ENCODE measurements around the gene CABP2. TPM values are rescaled to one million over a fixed set of nuclear protein-coding genes. Genes with fewer than 3 reads are reported as not detected.

Gene CABP2
- total RNA-seq, 2 donors from 2014 or later = not detected

DNA sequence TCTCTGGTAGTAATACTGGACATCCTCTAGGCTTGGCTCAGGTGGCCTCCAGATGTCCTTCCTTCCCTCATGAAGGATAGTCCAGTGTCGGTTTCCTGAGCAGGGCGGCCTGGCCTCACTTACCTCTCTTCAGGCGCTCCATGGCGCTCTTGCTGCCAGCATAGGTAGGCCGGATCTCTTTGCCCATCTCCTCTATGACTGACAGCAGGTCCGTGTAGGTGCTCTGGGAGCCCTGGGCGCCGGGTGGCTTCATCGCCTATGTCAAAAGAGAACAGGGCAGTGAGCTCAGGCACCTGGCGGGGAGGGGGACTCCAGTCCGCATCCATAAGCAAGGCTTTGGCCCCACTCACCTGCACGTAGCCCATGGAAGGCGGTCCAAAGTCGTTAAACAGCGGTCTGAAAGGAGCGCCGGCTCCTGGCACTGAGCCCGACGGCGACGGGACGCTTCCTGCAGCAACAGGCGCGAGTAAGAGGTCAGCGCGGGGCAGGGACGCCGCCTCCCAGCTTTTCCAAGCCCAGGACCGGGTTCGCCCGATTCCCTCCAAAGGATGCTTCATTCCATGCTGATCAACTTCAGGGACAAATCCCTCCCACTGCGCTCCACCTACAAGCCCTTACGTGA is 15.9 kb downstream of the CABP2 start:
- Mint-ChIP-seq H3K4me3 (peak overlapping the region; percentile 94), H3K36me3 (ENCODE audit: low read depth) (peaks cover 55% of the 10 kb centered on the region), H3K4me1 (peaks cover 18% of the 10 kb centered on the region), H3K27ac (peak overlapping the region; percentile 98), H3K9me3 (no peaks in the 10 kb centered on the region), H3K27me3 (no peaks in the 10 kb centered on the region)
- no peak for ATAC-seq (replicated peaks)

- H3K27ac Mint-ChIP-seq = peak overlapping the region; percentile 98
- peak overlapping the region; percentile 94 for H3K4me3 Mint-ChIP-seq
- H3K36me3 Mint-ChIP-seq (ENCODE audit: low read depth) = peaks cover 64% of the 10 kb centered on the region
- ATAC-seq (replicated peaks) = no peak
- no peaks in the 10 kb centered on the region for H3K27me3 Mint-ChIP-seq
- H3K4me1 Mint-ChIP-seq = peaks cover 18% of the 10 kb centered on the region
- H3K9me3 Mint-ChIP-seq = no peaks in the 10 kb centered on the region
Measured at GRCh38 chr11:67506426-67507051, 16.7 kb downstream of the CABP2 start.

GRCh38 chr11:67505605-67506396 is 17.4 kb downstream of the CABP2 start:
- H3K27me3 Mint-ChIP-seq = no peaks in the 10 kb centered on the region
- H3K27ac Mint-ChIP-seq = peak overlapping the region; percentile 98
- peaks cover 71% of the 10 kb centered on the region for H3K36me3 Mint-ChIP-seq (ENCODE audit: low read depth)
- H3K4me1 Mint-ChIP-seq = peaks cover 25% of the 10 kb centered on the region
- peak overlapping the region; percentile 94 for H3K4me3 Mint-ChIP-seq
- ATAC-seq (replicated peaks) = peak; percentile 67
- H3K9me3 Mint-ChIP-seq = no peaks in the 10 kb centered on the region

- H3K4me1 Mint-ChIP-seq = peaks cover 30% of the 10 kb centered on the region
- peaks cover 78% of the 10 kb centered on the region for H3K36me3 Mint-ChIP-seq (ENCODE audit: low read depth)
Measured at GRCh38 chr11:67504950-67505581, 18.2 kb downstream of the CABP2 start, which contains the start of gene PITPNM1. PITPNM1 (minus strand) TSS chr11:67505363; CDS start chr11:67504180, 1,183 bp downstream.

DNA sequence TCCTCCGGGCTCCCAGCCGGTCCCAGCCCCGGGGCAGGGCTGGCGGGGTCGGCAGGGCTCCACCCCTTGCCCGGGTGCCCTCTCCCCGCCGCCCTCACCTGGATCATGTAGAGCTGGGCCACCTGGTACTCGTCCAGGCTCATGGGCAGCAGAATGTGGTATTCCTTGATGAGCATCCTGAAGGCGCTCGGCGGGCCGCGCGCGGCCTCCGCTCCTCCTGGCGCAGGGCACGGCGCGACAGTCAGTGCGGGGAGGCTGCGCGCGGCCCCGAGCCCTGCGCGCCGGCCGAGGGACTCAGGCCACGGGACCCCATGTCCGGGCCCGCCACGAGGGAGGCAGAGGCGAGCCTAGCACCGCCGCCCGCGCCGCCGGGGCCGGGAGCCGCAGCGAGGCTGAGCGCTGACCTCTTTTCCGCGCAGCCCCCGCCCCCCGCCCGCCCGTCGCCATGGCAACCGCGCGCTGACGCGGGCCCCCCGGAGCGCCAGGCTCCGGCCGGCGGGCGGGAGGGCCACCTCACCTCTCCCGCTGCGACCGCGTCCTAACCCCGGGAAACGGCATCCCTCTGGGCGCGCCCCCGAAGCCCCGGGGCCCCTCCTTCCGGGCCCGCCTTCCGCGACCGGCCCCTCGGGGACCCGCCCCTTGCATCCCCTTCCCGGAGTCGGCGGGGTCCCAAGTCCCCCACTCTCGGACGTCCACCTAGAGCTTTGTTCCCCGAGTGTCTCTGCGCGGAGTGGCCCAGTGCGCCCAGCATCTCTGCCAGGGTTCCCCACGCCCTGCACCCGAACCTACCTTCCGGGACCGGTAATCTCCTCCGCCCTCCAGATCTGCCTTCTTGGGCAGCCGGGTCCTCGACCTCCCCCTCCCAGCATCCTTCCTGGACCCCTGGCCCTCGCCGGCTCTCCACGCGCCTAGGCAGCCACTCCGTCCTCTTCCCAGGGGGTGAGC is 19.0 kb downstream of the CABP2 start:
- peaks cover 29% of the 10 kb centered on the region for H3K4me1 Mint-ChIP-seq
- H3K4me3 Mint-ChIP-seq = peak overlapping the region; percentile 94
- peaks cover 84% of the 10 kb centered on the region for H3K36me3 Mint-ChIP-seq (ENCODE audit: low read depth)
- peak overlapping the region; percentile 73 for H3K27ac Mint-ChIP-seq
- no peaks in the 10 kb centered on the region for H3K9me3 Mint-ChIP-seq
- no peak for ATAC-seq (replicated peaks)
- H3K27me3 Mint-ChIP-seq = no peaks in the 10 kb centered on the region

More at GRCh38 chr11:67504950-67505581, 18.2 kb downstream of the CABP2 start, which contains the start of gene PITPNM1:
- H3K27ac Mint-ChIP-seq = peak within 1 kb of the TSS; percentile 98
- peak; percentile 23 for ATAC-seq (replicated peaks)
- no peaks in the 10 kb centered on the region for H3K27me3 Mint-ChIP-seq
- no peaks in the 10 kb centered on the region for H3K9me3 Mint-ChIP-seq
- peak within 1 kb of the TSS; percentile 94 for H3K4me3 Mint-ChIP-seq

DNA sequence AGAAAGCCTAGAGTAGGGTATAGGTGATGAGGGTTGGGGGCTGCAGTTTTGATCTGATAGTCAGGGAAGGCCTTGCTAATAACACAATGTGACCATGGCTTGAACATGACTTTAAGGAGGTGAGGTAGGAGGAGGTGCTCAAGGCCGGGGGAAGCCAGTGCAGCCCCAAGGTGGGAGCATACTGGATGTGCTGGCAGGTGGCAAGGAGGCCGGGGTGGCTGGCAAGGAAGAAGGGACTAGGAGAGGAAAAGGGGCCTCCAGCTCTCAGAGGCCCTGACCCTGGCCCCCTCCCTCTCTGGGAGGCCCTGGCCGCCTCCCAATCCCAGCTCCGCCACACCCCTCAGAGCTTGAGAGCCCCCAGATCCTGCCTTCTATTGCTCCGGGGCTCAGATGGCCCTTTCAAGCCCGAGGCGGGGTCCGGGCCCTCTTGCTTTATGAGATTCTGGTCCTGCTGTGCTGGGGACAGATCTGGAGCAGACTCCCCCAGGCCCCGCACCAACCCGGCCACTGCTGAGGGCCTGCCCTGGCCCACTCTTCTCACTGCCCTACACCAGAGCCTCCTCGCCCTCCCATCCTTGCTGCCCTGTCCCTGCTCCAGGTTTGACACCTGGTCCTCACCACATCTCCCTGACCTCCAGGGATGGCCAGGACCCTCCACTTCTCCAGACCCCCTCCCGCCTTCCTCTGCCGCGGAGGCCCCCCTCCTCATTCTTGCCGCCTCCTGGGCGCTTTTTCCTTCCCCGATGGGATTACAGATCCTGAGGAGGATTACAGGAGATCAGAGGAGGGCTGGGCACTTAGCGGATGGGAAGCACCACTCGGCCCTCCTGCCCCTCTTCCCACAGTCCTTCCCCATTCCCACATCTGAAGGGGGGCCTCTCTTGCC is 19.9 kb downstream of the CABP2 start:
- peak overlapping the region; percentile 74 for H3K4me3 Mint-ChIP-seq
- no peaks in the 10 kb centered on the region for H3K27me3 Mint-ChIP-seq
- H3K36me3 Mint-ChIP-seq (ENCODE audit: low read depth) = peaks cover 85% of the 10 kb centered on the region
- ATAC-seq (replicated peaks) = no peak
- peak overlapping the region; percentile 34 for H3K27ac Mint-ChIP-seq
- no peaks in the 10 kb centered on the region for H3K9me3 Mint-ChIP-seq
- peaks cover 23% of the 10 kb centered on the region for H3K4me1 Mint-ChIP-seq

DNA sequence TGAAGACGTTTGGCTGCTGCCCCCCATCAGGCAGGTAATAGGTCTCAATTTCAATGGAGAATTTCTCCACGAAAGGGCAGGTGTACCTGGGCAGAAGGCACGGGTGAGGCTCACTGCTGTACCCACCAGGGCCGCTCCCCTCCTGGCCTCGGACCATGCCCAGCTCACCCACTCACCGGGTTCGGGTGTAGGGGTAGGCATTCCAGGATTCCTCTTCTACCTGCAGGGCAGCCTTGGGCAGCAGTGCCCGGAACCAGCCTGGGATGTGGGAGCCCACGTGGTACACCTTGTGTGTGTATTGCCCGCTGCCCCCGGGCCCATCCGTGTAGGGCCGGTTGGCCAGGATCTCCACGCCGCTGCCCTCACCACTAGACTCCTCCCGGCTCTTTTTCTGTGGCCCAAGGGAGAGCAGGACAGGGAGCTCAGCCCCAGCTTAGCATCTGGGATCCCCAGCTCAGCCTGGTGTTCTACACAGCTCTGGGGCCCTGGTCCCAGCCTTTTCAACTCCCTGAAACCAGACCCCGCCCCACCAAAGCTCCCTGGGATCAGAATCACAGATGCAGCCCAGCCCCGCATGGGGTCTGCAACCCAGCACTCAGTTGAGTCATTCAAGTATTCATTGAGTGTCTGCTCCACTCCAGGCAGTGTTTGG is 20.8 kb downstream of the CABP2 start:
- ATAC-seq (replicated peaks) = no peak
- H3K27ac Mint-ChIP-seq = peak overlapping the region; percentile 34
- H3K4me3 Mint-ChIP-seq = peak overlapping the region; percentile 74
- H3K4me1 Mint-ChIP-seq = peaks cover 23% of the 10 kb centered on the region
- no peaks in the 10 kb centered on the region for H3K9me3 Mint-ChIP-seq
- H3K27me3 Mint-ChIP-seq = no peaks in the 10 kb centered on the region
- peaks cover 91% of the 10 kb centered on the region for H3K36me3 Mint-ChIP-seq (ENCODE audit: low read depth)

GRCh38 chr11:67501854-67502253 is 21.4 kb downstream of the CABP2 start:
- Mint-ChIP-seq H3K27ac (no peak overlapping the region), H3K4me1 (peaks cover 23% of the 10 kb centered on the region), H3K9me3 (no peaks in the 10 kb centered on the region), H3K4me3 (no peak overlapping the region), H3K36me3 (ENCODE audit: low read depth) (peaks cover 91% of the 10 kb centered on the region), H3K27me3 (no peaks in the 10 kb centered on the region)
- no peak for ATAC-seq (replicated peaks)

DNA sequence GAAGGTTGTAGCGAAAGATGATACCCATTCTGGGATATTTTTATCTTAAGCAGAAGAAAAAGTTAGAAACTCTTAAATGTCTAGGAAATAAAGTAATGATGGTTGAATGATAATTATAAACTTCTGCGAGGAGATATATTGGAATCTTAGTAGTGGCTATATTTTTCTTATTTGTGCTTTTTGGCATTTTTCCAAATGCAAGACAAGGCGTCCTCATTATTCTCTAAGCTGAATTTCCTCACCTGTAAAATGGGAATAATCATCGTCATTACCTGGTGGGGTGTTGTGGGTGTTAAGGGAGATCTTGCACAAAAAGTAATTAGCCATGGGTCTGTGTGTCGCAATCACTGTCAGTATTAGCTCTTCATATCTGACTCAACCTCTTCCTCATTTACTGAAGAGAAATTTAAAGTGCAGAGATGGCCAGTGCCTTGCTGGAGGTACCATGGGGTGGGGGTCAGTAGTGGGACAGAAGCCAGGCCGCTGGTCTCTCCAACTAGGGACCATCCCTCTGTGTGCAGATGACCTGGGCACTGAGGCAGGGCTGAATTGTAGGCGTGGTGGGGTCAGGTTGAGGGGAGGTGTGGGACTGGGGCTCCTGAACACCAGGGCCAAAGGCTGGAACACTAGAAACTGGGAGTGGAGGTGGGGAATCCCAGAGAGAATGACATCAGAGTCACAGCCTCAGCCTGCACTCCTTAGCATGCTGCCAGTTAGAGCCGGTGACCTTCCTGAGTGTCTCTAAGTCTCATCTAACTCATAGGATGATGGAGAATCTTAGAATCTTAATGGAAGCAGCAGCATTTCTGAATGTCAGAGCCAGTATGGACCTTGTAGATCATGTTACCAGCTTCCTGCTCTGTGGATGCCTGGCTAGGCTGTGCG is 22.2 kb downstream of the CABP2 start:
- Mint-ChIP-seq H3K27me3 (no peaks in the 10 kb centered on the region), H3K4me3 (peak overlapping the region; percentile 21), H3K9me3 (no peaks in the 10 kb centered on the region), H3K27ac (peak overlapping the region; percentile 55), H3K36me3 (ENCODE audit: low read depth) (peaks cover 91% of the 10 kb centered on the region), H3K4me1 (peaks cover 18% of the 10 kb centered on the region)
- ATAC-seq (replicated peaks) = no peak

DNA sequence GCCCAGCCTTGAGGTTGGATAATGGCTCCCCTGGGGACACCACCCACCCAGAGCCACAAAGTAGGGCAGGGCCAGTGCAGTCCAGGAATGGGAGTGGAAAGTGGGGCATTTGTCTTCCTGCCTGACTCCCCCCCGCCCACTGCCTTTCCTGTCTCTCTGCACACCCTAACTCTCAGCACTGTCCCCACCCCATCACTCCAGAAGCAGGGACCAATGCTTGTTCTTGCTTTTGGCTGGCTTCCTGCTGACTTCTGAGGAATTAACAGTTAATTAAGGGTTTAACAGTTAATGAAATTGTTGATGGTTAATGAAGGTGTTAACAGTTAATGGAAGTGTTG is 22.8 kb downstream of the CABP2 start:
- Mint-ChIP-seq H3K9me3 (no peaks in the 10 kb centered on the region), H3K27ac (peak overlapping the region; percentile 55), H3K27me3 (no peaks in the 10 kb centered on the region), H3K4me3 (peak overlapping the region; percentile 21), H3K36me3 (ENCODE audit: low read depth) (peaks cover 91% of the 10 kb centered on the region), H3K4me1 (peaks cover 18% of the 10 kb centered on the region)
- no peak for ATAC-seq (replicated peaks)

- no peak for ATAC-seq (replicated peaks)
- Mint-ChIP-seq H3K4me3 (no peak overlapping the region), H3K9me3 (no peaks in the 10 kb centered on the region), H3K36me3 (ENCODE audit: low read depth) (peaks cover 90% of the 10 kb centered on the region), H3K4me1 (peaks cover 18% of the 10 kb centered on the region), H3K27ac (no peak overlapping the region), H3K27me3 (no peaks in the 10 kb centered on the region)
Measured at GRCh38 chr11:67499808-67500483, 23.3 kb downstream of the CABP2 start.
